Muscle layer of duodenum (tissue), 2 donors: Measurements from ENCODE around the gene PFKL.
A peak's percentile ranks its signal among the peaks of the same experiment; 100 is the strongest.

Source experiments
- H3K27ac ChIP-seq: one replicate; pipeline ENCODE4 v1.7.0; 2013; ENCODE audit warnings: mild to moderate bottlenecking, low read length
- H3K27me3 ChIP-seq: one replicate; pipeline ENCODE4 v1.7.0; 2013; ENCODE audit warnings: low read depth, mild to moderate bottlenecking, control low read depth, low read length
- H3K36me3 ChIP-seq, 2 donors: one replicate each; pipeline ENCODE4 v1.7.0; 2013; ENCODE audit warnings: low read length in 2 of 2, control low read depth in 1 of 2, mild to moderate bottlenecking in 1 of 2; ENCODE audit not compliant: insufficient read depth in 2 of 2, control insufficient read depth in 1 of 2
- H3K4me1 ChIP-seq, 2 donors: one replicate each; pipeline ENCODE4 v1.7.0; 2013; ENCODE audit warnings: low read length in 2 of 2, mild to moderate bottlenecking in 2 of 2, control low read depth in 1 of 2, moderate library complexity in 1 of 2; ENCODE audit not compliant: insufficient read depth in 2 of 2, control insufficient read depth in 1 of 2
- H3K4me3 ChIP-seq, 2 donors: one replicate each; pipeline ENCODE4 v1.7.0; 2013; ENCODE audit warnings: low read length in 2 of 2, low read depth in 1 of 2, mild to moderate bottlenecking in 1 of 2
- H3K9me3 ChIP-seq, 2 donors: one replicate each; pipeline ENCODE4 v1.7.0; 2013; ENCODE audit warnings: low read length in 2 of 2, control low read depth in 1 of 2, mild to moderate bottlenecking in 1 of 2; ENCODE audit not compliant: control insufficient read depth in 1 of 2
- donor health status: healthy.

PFKL gene

GRCh38 chr21:44365967-44366585 lies 66.2 kb downstream of the PFKL start:
- Histone ChIP-seq H3K4me1 (peaks cover 0 to 12% of the 10 kb centered on the region in 2 donors), H3K27me3 (no peaks in the 10 kb centered on the region), H3K27ac (no peak overlapping the region), H3K36me3 (no peaks in the 10 kb centered on the region), H3K9me3 (peaks cover 6% of the 10 kb centered on the region in 2 donors), H3K4me3 (no peak overlapping the region)

- no peaks in the 10 kb centered on the region for H3K27me3 ChIP-seq
- no peak overlapping the region for H3K4me3 ChIP-seq
- peaks cover 0 to 12% of the 10 kb centered on the region in 2 donors for H3K4me1 ChIP-seq
- H3K9me3 ChIP-seq = peaks cover 6% of the 10 kb centered on the region in 2 donors
- no peak overlapping the region for H3K27ac ChIP-seq
- H3K36me3 ChIP-seq = no peaks in the 10 kb centered on the region
Measured at GRCh38 chr21:44366586-44367211, 66.8 kb downstream of the PFKL start.

DNA sequence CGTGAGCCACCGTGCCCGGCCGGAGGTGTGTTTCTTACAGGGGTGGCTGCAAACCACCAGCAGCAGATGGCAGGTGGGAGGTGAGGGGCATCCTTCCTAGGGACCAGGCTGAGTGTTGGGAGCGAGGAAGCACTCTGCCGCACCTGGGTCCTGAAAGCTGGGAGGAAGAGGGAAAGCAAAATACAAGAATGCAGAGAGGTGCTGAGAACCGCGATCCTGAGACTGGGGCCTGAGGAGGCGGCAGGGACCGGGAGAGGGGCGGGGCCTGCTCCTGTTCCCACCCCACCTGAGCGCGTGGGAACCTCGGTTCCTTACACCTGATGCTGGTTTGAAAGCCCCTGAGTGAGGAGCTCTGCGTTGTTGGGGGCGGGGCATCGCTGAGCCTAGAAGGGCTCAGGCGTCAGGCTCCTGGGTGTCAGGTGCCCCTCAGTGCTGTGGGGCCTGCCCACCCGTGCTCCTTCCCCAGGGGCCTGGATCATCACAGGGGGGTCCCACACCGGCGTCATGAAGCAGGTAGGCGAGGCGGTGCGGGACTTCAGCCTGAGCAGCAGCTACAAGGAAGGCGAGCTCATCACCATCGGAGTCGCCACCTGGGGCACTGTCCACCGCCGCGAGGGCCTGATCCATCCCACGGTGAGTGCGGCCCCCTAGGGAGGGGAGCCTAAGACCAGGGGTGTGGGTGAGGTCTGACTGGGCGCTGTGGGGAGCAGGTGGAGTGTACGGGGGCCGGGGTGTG lies 69.0 kb downstream of the PFKL start:
- Histone ChIP-seq H3K4me3 (no peak overlapping the region), H3K27ac (no peak overlapping the region), H3K36me3 (no peaks in the 10 kb centered on the region), H3K27me3 (no peaks in the 10 kb centered on the region), H3K9me3 (peaks cover 0 to 5% of the 10 kb centered on the region in 2 donors), H3K4me1 (peaks cover 0 to 12% of the 10 kb centered on the region in 2 donors)

DNA sequence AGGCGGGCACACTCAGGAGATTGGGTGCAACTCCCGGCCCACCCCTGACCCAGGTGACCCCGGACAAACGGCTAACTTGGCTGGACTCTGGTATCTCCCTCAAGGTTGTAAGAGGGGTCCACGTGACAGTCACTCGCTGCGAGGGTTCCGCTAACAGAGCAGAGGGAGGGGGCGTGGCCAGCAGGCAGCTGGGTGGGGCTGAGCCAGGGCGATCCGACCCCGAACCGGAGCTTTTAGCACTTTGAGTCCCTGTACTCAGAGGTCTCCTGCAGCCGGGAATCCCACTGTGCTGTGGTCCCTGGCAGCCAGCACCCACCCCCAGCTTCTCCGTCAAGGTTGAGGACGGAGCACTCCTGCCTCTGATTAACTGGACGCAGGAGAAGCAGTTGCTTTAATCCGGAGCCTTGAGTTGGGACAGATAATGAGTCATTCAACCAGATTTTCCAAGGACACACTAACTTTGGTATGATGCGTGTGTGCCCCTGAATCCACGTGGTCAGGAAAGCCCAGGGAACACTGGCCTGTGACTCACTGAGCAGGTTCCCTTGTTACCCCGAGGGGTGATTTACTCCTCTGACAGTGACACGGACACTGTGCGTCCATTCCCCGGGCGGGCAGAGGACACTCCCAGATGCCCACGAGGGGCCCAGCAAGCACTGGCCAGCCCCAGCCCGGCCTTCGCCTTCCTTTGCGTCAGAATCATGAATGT lies 70.3 kb downstream of the PFKL start:
- H3K36me3 ChIP-seq = no peaks in the 10 kb centered on the region
- H3K4me1 ChIP-seq = peaks cover 0 to 12% of the 10 kb centered on the region in 2 donors
- no peaks in the 10 kb centered on the region for H3K9me3 ChIP-seq
- H3K27ac ChIP-seq = no peak overlapping the region
- H3K27me3 ChIP-seq = no peaks in the 10 kb centered on the region
- H3K4me3 ChIP-seq = peak overlapping the region in 1 of 2 donors; percentile 7

DNA sequence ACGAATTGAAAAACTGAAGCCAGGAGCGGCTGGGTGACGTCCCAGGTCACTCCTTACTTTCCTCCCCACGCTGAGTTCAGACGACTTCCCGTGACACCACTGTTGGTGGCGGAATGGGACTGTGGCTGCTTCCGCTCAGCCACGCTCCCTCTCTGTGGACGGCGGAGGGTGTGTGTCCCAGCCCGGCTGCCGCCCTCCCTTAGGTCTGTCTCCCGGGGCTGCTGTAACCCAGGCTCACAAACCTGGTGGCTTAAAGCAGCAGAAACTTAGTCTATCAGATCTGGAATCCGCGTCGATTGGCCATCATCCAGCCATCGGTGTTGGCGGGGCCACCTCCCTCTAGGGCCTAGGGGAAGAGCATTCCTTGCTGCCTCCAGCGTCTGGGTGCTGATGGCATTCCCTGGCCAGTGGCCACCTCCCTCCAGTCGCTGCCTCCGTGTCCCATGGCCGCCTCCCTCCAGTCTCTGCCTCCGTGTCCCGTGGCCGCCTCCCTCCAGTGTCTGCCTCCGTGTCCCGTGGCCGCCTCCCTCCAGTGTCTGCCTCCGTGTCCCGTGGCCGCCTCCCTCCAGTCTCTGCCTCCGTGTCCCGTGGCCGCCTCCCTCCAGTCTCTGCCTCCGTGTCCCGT lies 71.0 kb downstream of the PFKL start:
- no peak overlapping the region for H3K27ac ChIP-seq
- H3K27me3 ChIP-seq = no peaks in the 10 kb centered on the region
- peaks cover 0 to 12% of the 10 kb centered on the region in 2 donors for H3K4me1 ChIP-seq
- no peaks in the 10 kb centered on the region for H3K36me3 ChIP-seq
- no peaks in the 10 kb centered on the region for H3K9me3 ChIP-seq
- H3K4me3 ChIP-seq = no peak overlapping the region

DNA sequence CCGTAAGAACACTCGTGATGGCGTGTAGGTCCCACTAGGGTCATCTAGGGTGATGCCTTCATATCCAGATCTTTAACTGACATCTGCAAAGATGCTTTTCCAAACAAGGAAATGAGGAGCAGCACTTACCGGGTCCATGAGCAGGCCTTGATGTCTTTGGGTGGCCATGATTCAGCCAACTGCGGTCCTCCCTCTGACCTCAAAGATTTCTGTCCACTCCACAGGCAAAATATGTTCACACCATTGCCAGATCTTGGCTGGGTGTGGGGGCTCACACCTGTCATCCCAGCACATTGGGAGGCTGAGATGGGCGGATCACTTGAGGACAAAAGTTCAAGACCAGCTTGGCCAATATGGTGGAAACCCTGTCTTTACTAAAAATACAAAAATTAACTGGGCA lies 71.7 kb downstream of the PFKL start:
- Histone ChIP-seq H3K4me3 (no peak overlapping the region), H3K4me1 (peaks cover 0 to 12% of the 10 kb centered on the region in 2 donors), H3K27me3 (no peaks in the 10 kb centered on the region), H3K27ac (no peak overlapping the region), H3K9me3 (no peaks in the 10 kb centered on the region), H3K36me3 (no peaks in the 10 kb centered on the region)

DNA sequence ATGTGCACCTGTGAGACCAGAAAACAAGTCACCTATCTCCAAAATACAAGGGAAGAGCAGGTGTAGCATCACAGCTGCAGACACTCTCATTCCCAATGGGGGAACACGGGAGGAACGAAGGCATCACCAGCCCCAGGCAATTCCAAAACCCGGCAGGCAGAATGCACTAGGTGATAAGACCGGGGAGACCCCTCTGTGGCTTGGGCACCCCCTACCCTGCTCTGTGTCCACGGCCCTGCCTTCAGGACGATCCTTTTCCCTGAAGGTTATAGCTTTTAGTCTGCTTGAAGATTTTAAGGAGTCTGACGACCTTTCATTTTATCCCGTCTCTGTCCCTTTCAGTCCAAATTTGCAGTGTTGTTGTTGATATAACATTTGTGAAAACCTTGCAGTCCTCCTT lies 72.8 kb downstream of the PFKL start:
- Histone ChIP-seq H3K27me3 (no peaks in the 10 kb centered on the region), H3K4me3 (no peak overlapping the region), H3K4me1 (peaks cover 0 to 12% of the 10 kb centered on the region in 2 donors), H3K9me3 (no peaks in the 10 kb centered on the region), H3K36me3 (no peaks in the 10 kb centered on the region), H3K27ac (no peak overlapping the region)

- Histone ChIP-seq H3K9me3 (no peaks in the 10 kb centered on the region), H3K27me3 (no peaks in the 10 kb centered on the region), H3K4me3 (no peak overlapping the region), H3K36me3 (no peaks in the 10 kb centered on the region), H3K27ac (no peak overlapping the region), H3K4me1 (peaks cover 0 to 6% of the 10 kb centered on the region in 2 donors)
Measured at GRCh38 chr21:44374601-44375280, 74.9 kb downstream of the PFKL start.

- no peaks in the 10 kb centered on the region for H3K36me3 ChIP-seq
- H3K27me3 ChIP-seq = no peaks in the 10 kb centered on the region
- H3K9me3 ChIP-seq = no peaks in the 10 kb centered on the region
- H3K4me3 ChIP-seq = no peak overlapping the region
- H3K27ac ChIP-seq = no peak overlapping the region
- peaks cover 0 to under 1% of the 10 kb centered on the region in 2 donors for H3K4me1 ChIP-seq
Measured at GRCh38 chr21:44375281-44375651, 75.4 kb downstream of the PFKL start.

DNA sequence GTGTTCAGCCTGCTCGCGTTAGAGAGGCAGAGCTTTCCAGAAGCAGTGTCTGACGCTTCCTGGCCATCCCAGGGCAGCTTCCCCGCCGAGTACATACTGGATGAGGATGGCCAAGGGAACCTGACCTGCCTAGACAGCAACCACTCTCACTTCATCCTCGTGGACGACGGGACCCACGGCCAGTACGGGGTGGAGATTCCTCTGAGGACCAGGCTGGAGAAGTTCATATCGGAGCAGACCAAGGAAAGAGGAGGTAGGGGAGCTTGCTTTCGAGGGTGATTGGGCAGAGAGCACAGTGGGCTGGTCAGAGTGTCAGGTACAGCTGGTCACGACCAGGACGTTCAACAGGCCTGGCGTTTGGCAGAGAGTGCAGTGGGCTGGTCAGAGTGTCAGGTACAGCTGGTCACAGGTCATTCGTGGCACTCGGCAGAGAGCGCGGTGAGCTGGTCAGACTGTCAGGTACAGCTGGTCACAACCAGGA lies 75.9 kb downstream of the PFKL start:
- H3K27me3 ChIP-seq = no peaks in the 10 kb centered on the region
- H3K27ac ChIP-seq = no peak overlapping the region

More for the DNA sequence above, 75.9 kb downstream of the PFKL start:
- H3K4me1 ChIP-seq = no peaks in the 10 kb centered on the region
- no peak overlapping the region for H3K4me3 ChIP-seq
- H3K36me3 ChIP-seq = no peaks in the 10 kb centered on the region
- no peaks in the 10 kb centered on the region for H3K9me3 ChIP-seq
